Myocyte (in vitro differentiated cells): Measurements from ENCODE around the gene DDX10. TPM values are rescaled to one million over a fixed set of nuclear protein-coding genes. Genes with fewer than 3 reads are reported as not detected.
"Not testable (repeated sequence)": the region's sequence is repeated elsewhere in the genome, so short reads cannot be mapped to it uniquely, and the experiment has no call there.

Experiments
- DNase-seq: peaks from one replicate; pipeline ENCODE4 v3.0.0-alpha.2; 2012; ENCODE audit warnings: low read depth
- polyA plus RNA-seq: library from polyadenylated mRNA; unstranded; fragments of >200 nt; gene quantifications from one replicate; pipeline ENCODE4 v1.2.1, GENCODE V29; 2012; ENCODE audit warnings: missing spikeins
- total RNA-seq: library from RNA; depleted of rRNA; stranded (reverse); fragments of >200 nt; gene quantifications from 2 replicates; pipeline ENCODE4 v1.2.3, GENCODE V29; 2014

DDX10 gene
- 22.9 and 23.4 TPM in 2 replicates for total RNA-seq
- polyA plus RNA-seq = 10.6 TPM

- DNase-seq = peak; percentile 99
Observed at GRCh38 chr11:108664730-108665525, at the start of gene DDX10. DDX10 (plus strand) TSS chr11:108665069; CDS start chr11:108665154, 85 bp downstream.

- DNase-seq = peak; percentile 65
Observed at GRCh38 chr11:108616549-108616948, 48.3 kb upstream of the DDX10 start.

DNA sequence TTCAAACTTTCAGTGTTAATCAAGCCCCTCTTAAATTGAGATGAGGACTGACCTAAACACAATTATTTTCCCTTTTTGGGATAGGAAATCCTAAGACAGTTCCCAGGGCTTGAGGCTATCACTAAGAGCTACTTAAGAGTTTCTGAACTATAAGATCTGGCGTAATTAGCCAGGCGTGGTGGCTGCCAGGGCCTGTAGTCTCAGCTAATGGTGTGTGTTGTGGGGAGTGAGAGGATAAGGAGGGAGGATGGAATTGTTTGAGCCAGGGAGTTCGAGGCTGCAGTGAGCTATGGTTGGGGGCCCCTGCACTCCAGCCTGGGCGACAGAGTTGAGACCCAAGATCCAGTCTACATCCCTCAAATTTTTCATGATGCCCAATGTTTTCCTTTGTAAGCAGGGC lies 47.8 kb upstream of the DDX10 start:
- DNase-seq = no peak

- no peak for DNase-seq
Observed at GRCh38 chr11:108618529-108618928, 46.3 kb upstream of the DDX10 start.

- DNase-seq = no peak
Observed at GRCh38 chr11:108620958-108621772, 43.7 kb upstream of the DDX10 start.

DNA sequence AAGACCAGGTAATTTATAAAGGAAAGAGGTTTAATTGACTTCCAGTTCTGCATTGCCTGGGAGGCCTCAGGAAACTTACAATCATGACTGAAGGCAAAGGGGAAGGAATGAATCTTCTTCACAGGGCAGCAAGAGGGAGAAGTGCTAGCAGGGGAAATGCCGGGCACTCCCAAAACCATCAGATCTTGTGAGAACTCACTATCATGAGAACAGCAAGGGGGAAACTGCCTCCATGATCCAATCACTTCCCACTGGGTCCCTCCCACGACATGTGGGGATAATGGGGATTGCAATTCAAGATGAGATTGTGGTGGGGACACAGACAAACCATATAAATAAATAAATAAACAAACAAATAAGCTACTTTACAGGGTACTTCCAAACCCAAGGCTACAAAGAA lies 42.5 kb upstream of the DDX10 start:
- no peak for DNase-seq

DNA sequence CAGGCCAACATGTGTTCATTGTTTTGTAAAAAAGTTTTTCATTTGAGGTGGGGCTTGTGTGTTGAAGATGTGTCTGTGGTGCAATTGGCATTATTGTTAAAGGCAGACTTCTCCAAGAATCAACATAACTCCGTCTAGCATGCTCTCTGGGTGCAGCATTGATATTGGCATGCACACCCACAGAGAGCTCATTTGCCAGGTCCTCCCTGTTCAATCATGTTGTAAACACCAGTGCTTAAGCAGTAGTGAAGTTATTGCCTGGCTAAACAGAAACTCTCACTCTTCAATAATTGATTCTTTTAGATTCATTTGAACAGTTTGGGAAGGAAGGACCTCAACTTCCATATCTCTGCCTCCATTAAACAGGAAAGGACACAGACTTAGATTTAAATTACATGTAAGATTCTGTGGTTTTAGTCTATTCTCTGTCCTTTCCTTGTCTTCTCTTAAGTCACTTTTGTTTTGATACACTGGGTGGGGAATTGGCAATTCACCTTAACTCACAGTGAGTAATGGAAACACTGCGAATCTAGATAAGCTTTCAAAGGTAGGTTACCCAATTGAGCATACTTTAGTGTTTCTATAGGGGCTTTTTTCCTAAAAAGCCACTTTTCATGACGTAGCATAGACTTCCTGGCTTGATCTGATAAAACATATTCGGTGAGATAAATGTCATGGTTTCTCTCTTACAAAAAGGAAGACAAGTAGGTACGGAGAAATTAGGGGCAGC lies 40.5 kb upstream of the DDX10 start:
- no peak for DNase-seq

DNA sequence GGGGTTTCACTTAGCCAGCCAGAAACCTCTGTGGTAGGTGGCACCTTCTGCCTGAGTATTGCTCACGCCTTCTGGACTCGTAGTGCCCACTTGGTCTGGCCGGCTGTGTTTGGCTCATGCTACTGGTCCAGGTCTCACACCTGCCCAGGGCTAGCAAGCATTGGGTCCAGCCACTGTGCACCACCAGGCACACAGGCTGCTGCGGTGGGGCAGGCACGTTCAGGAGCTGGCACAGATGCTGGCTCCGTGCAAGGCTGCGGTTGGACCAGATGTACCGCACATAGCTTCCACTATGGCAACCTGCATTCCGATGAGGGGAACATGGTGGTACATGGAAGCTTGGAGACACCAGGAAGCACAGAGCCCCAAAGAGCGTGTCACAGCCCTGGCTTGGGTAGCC lies 36.5 kb upstream of the DDX10 start:
- no peak for DNase-seq

GRCh38 chr11:108628812-108629211 lies 36.1 kb upstream of the DDX10 start:
- DNase-seq = no peak

DNA sequence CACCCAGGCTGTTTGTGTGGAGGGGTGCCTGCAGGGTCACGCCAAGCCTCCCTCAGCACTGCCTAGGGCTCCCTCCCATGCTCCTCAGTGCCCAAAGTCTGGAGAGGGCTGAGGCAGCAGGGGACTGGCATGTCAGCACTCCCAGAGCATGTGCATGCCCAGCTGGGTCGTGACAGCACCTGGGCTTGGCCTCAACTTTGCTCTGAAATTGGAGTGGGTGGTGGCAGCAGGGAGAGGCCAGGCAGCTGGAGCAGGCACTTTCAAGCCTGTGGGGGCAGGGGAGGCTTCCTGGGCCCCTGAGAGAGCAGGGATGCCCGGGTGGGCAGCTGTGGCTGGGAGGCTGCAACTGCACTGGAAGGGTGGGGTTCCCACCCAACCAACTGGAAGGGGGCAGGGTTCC lies 35.6 kb upstream of the DDX10 start:
- no peak for DNase-seq

DNA sequence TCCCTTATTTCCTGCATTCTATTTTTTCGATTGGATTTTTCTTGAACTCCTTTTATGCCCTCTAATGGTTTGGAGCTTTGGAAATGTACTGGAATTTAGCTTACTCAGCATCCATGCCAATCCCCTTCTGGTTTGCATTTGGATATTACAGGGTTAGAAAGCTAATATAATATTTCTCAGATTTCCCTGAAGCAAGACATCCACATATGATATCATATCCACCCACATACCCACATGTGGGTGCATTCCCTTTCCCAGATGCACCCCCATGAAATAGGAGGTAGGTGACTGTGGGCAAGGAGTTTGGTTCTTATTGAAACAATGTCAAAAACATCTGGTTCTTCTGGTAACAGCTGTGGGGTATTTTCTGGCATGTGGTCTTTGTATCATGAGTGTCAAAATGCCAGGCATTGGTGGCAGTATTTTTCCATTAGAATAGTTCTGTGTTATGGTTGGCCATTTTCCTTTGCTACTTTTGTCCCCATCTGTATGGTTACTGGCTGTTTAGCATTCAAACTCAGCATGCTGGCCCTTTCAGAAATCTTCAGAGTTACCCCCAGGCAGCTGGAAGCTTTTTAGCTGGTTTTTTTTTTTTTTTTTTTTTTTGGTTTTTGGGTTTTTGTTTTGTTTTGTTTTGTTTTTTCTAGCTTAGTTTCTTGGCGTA lies 32.7 kb upstream of the DDX10 start:
- peak; percentile 68 for DNase-seq

DNA sequence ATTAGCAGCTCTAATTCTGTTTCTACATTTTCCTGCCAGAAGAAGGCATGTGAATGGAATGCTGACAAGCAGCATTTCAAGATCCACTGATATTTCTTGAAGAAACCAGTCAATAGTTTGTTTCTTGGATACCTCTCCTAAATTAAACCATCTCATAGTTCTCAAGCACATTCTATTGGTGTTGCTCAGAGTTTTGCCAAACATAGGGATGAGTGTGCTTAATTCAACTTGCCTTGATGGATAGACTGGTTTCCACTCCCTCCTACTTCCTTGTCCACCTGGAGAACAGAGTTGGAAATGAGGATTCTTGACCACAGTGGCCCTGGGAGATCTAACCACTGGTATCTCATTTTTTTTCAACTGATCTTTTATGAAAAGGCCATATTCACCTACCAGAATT lies 29.8 kb upstream of the DDX10 start:
- DNase-seq = no peak

DNA sequence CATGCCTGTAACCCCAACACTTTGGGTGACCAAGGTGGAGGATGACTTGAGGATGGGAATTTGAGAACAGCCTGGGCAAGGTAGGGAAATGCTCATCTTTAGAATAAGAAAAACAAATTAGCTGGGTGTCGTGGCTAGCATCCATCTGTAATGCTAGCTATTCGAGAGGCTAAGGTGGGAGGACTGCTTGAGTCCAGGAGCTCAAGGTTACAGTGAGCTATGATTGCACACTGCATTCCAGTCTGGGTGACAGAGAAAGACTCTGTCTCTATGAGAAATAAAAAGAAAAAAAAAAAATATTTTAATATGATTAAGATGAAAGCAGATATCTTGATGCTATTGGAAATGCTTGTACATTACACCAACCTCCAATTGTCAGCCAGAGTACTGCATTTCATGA lies 28.6 kb upstream of the DDX10 start:
- DNase-seq = no peak

DNA sequence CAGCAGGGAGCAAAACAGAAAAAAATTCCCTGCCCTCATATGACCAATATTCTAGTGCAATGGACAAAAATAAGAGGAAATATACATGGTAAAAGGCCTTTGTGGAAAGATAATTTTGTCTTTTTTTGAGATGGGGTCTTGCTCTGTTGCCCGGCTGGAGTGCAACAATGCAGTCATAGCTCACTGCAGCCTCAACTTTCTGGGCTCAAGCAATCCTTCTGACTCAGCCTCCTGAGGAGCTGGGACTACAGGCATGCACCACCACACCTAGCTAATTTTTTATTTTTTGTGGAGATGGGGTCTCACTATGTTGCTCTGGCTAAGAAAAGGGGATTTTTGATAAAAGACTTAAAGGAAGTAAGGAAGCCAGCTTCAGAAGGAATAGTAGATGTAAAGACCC lies 25.7 kb upstream of the DDX10 start:
- no peak for DNase-seq

- not testable (repeated sequence) for DNase-seq
Observed at GRCh38 chr11:108641752-108642151, 23.1 kb upstream of the DDX10 start.

DNA sequence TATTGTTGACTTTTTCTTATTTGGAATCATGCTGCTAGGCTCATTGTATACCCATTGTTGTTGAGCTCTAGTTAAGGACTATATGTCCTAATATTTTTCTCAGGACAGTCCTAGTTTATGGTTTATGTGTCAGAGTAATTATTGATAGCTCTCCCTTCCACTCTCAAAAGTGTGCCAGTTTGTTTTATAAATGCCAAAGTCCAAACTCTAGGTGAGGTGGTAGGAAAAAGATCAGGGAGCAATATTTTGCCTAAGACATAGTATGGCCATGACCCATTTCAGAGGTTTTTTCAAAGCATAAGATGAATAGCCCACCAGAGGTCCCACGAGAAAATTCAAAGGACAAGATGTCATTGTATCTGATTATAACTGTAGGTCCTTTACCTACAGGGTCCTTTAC lies 20.9 kb upstream of the DDX10 start:
- DNase-seq = no peak

DNA sequence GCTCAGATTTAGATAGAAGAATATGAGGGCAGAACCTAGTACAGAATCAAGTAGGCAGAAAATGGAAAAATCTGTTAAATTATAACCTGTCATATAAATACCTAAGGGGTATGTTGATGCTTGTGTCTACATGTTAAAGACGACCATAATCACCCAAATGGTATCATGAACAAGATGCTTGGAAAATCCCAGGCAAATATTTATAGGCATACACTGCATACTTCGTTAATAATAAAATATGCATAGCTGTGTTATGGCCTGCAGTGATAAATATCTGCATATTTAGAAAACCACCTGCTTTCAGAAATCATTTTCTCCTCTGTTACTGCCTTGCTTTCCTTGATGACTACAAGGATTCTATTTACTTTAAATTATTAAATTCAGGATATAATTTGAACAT lies 18.9 kb upstream of the DDX10 start:
- no peak for DNase-seq

GRCh38 chr11:108647387-108647700 lies 17.5 kb upstream of the DDX10 start:
- no peak for DNase-seq

- peak; percentile 98 for DNase-seq
Observed at GRCh38 chr11:108647701-108648527, 17.0 kb upstream of the DDX10 start.

DNA sequence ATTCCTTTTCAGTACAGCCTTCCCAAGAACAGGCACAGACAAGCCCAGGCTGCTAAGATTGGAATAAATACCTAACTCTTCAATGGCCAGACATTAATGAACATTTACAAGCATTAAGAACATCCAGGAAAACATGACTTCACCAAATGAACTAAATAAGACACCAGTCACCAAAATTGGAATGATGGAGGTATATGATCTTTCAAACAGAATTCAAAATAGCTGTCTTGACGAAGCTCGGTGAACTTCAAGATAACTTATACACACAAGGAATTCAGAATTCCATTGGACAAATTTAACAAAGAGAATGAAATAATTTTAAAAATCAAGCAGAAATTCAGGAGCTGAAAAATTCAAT lies 16.4 kb upstream of the DDX10 start:
- no peak for DNase-seq

- DNase-seq = not testable (repeated sequence)
Observed at GRCh38 chr11:108654100-108654499, 10.8 kb upstream of the DDX10 start.
